K562 (cell line): Measurements from ENCODE around the gene ZNF335. TPM values are rescaled to one million over a fixed set of nuclear protein-coding genes. Genes with fewer than 3 reads are reported as not detected.

Experiments
- ATF2 ChIP-seq: sonication (generic); formaldehyde crosslinking; IDR thresholded peaks from 2 replicates; pipeline ENCODE4 v1.8.1; 2022; ENCODE audit warnings: missing genetic modification reagents
- CLOCK ChIP-seq: fragments of 250-450 bp; sonication (Bioruptor Pico); IDR thresholded peaks from 2 replicates; pipeline ENCODE4 v1.4.0; 2020; ENCODE audit warnings: mild to moderate bottlenecking, moderate library complexity, borderline replicate concordance
- CSDE1 ChIP-seq, 2 experiments: fragments of 450-650 bp; IDR thresholded peaks; 2 replicates each; pipeline ENCODE4 v1.6.1; 2016; ENCODE audit warnings: mild to moderate bottlenecking in 1 of 2
- DMBX1 ChIP-seq: fragments of 250-450 bp; sonication (Bioruptor Pico); IDR thresholded peaks from 2 replicates; pipeline ENCODE4 v1.8.0; 2022; ENCODE audit warnings: inconsistent platforms, mild to moderate bottlenecking, moderate library complexity, borderline replicate concordance
- ELK1 ChIP-seq: sonication (generic); formaldehyde crosslinking; IDR thresholded peaks from 2 replicates; pipeline ENCODE4 v1.8.1; 2022; ENCODE audit warnings: missing genetic modification reagents
- ETV5 ChIP-seq: sonication (generic); formaldehyde crosslinking; IDR thresholded peaks from 2 replicates; pipeline ENCODE4 v1.4.0; 2020; ENCODE audit warnings: low read depth, mild to moderate bottlenecking, missing genetic modification reagents
- FOXJ3 ChIP-seq: sonication (generic); formaldehyde crosslinking; IDR thresholded peaks from 2 replicates; pipeline ENCODE4 v1.4.0; 2020; ENCODE audit warnings: mild to moderate bottlenecking, missing genetic modification reagents
- FOXO4 ChIP-seq: fragments of 450-650 bp; formaldehyde crosslinking; IDR thresholded peaks from 2 replicates; pipeline ENCODE4 v1.4.0; 2020; ENCODE audit warnings: mild to moderate bottlenecking, moderate library complexity
- FOXP1 ChIP-seq: sonication (generic); formaldehyde crosslinking; IDR thresholded peaks from 2 replicates; pipeline ENCODE4 v1.8.0; 2022; ENCODE audit warnings: mild to moderate bottlenecking, missing genetic modification reagents
- GTF2E2 ChIP-seq: fragments of 200-800 bp; sonication (Bioruptor generic); IDR thresholded peaks from 2 replicates; pipeline ENCODE4 v1.6.1; 2016; ENCODE audit warnings: missing genetic modification characterization, missing compliant biosample characterization
- JUNB ChIP-seq: fragments of 450-650 bp; formaldehyde crosslinking; conservative IDR thresholded peaks from 2 replicates; pipeline ENCODE4 v1.4.0; 2020; ENCODE audit warnings: mild to moderate bottlenecking
- MEIS2 ChIP-seq: fragments of 450-650 bp; IDR thresholded peaks from 2 replicates; pipeline ENCODE4 v1.6.1; 2014; ENCODE audit warnings: mild to moderate bottlenecking; ENCODE audit not compliant: partially characterized antibody
- PBX2 ChIP-seq, 2 experiments: IDR thresholded peaks in 1 of 2; conservative IDR thresholded peaks in 1 of 2; 2 replicates each; pipeline ENCODE4 v1.6.1; 2016; ENCODE audit warnings: low read depth in 2 of 2, mild to moderate bottlenecking in 1 of 2, missing compliant biosample characterization in 1 of 2, missing genetic modification characterization in 1 of 2, moderate library complexity in 1 of 2
- RFX1 ChIP-seq: fragments of 450-650 bp; IDR thresholded peaks from 2 replicates; pipeline ENCODE4 v1.6.1; 2016; ENCODE audit warnings: mild to moderate bottlenecking, moderate library complexity
- ZNF583 ChIP-seq: fragments of 250-450 bp; sonication (Bioruptor Pico); IDR thresholded peaks from 2 replicates; pipeline ENCODE4 v1.4.0; 2020
- ZNF740 ChIP-seq, 3 experiments: fragments of 200-800 bp in 1 of 3; sonication (Bioruptor generic) in 1 of 3; sonication (generic) in 1 of 3; formaldehyde crosslinking in 1 of 3; IDR thresholded peaks; 2 replicates each; pipeline versions ENCODE4 v1.6.1 to v1.8.0; 2016 to 2022; ENCODE audit warnings: mild to moderate bottlenecking in 2 of 3, missing compliant biosample characterization in 2 of 3, missing genetic modification characterization in 2 of 3, missing genetic modification reagents in 1 of 3
- polyA plus RNA-seq, 8 experiments: library from polyadenylated mRNA; depleted of rRNA in 4 of 8; stranded (reverse) in 5 of 8; unstranded in 3 of 8; fragments of >200 nt; fragmentation: Nextera tagmentation in 2 of 8; fragmentation: Illumina TruSeq in 1 of 8; extraction: Ambion mirVana in 2 of 8; extraction: Trizol in 1 of 8; gene quantifications; 2 replicates each; pipeline versions ENCODE4 v1.2.1 to v1.2.3, GENCODE V29; 2011 to 2014; ENCODE audit warnings: inconsistent platforms in 1 of 8, missing spikeins in 1 of 8
- total RNA-seq, 7 experiments: library from RNA; depleted of rRNA in 6 of 7; stranded (reverse); fragments of >200 nt in 6 of 7; fragmentation: Illumina TruSeq in 2 of 7; extraction: Trizol in 2 of 7; gene quantifications; 2 replicates each; pipeline versions ENCODE4 v1.2.1 to v1.2.3, GENCODE V29; 2011 to 2021; ENCODE audit warnings: low replicate concordance in 1 of 7

The ZNF335 gene
- total and polyA plus RNA-seq, 9 of the 15 experiments (the other 6 are each of a cell fraction or from before 2014, with no cell fraction given), result 0.39 to 16.0 (median 7.6) TPM

- no peak for TF ChIP-seq RFX1
- TF ChIP-seq MEIS2, result peak; percentile 81
- TF ChIP-seq GTF2E2, result peak; percentile 91; the same call in 1 of the 2 replicates
- TF ChIP-seq FOXJ3, result no peak
- TF ChIP-seq FOXP1 (CRISPR knock-in tag), result no peak
- TF ChIP-seq FOXO4 (CRISPR knock-in tag), result no peak
- no peak for TF ChIP-seq DMBX1
- no peak for TF ChIP-seq CSDE1 (IDR thresholded peaks at IDR 0.05)
- TF ChIP-seq ATF2, result no peak
- TF ChIP-seq PBX2 (CRISPR knock-in tag; IDR thresholded peaks at IDR 0.05; ENCODE audit: low read depth), result no peak
- peak; percentile 67 for TF ChIP-seq PBX2 (tag; conservative IDR thresholded peaks at IDR 0.05; ENCODE audit: low read depth)
- no peak for TF ChIP-seq JUNB (CRISPR knock-in tag)
- TF ChIP-seq ZNF583 (CRISPR knock-in tag), result no peak
- no peak for TF ChIP-seq CLOCK (CRISPR knock-in tag)
- TF ChIP-seq ETV5, result no peak
- no peak for TF ChIP-seq ZNF740 (CRISPR knock-in tag; IDR thresholded peaks at IDR 0.05)
- no peak for TF ChIP-seq ZNF740 (tag; IDR thresholded peaks at IDR 0.05)
- TF ChIP-seq ELK1, result no peak
These were observed 639 bp upstream of the ZNF335 start (continued) for GRCh38 chr20:45972500-45973183.
